T-helper 1 cell treated with Interleukin-12 subunit alpha and Interleukin-12 subunit beta and Interleukin-4 antibody, amounts not matched to agents 30 ng/mL and 1 ng/mL, for 36 hours (primary cell): ENCODE measurements around the gene SPECC1L. TPM values are rescaled to one million over a fixed set of nuclear protein-coding genes. Genes with fewer than 3 reads are reported as not detected.
"Not testable (repeated sequence)": the region's sequence is repeated elsewhere in the genome, so short reads cannot be mapped to it uniquely, and the experiment has no call there.

Source experiments
- intact Hi-C: fragments of 100-400 bp; cut with micrococcal nuclease; formaldehyde crosslinking; loops from one replicate; pipeline ENCODE4 v1.15.1; 2024
- total RNA-seq: library from RNA; stranded (reverse); gene quantifications from 2 replicates; pipeline ENCODE4 v1.2.3, GENCODE V29; 2022

SPECC1L gene
- total RNA-seq, 1 donor from 2014 or later: 48.9 TPM

GRCh38 chr22:24282401-24282800 is 11.8 kb downstream of the SPECC1L start:
- intact Hi-C loops: no loop called here

- intact Hi-C loops: loop anchor here (2.0 kb wide), 1 partner anchor 14 kb away; the partner anchor contains the start of gene SPECC1L
Measured at GRCh38 chr22:24284747-24285203, 14.1 kb downstream of the SPECC1L start.

- intact Hi-C loops: loop anchor here (2.0 kb wide), 1 partner anchor 14 kb away; the partner anchor contains the start of gene SPECC1L
Measured at GRCh38 chr22:24285245-24285644, 14.6 kb downstream of the SPECC1L start.

- intact Hi-C loops: not testable (repeated sequence)
Measured at GRCh38 chr22:24287212-24287611, 16.6 kb downstream of the SPECC1L start.

- intact Hi-C loops: not testable (repeated sequence)
Measured at GRCh38 chr22:24287801-24288200, 17.2 kb downstream of the SPECC1L start.

- intact Hi-C loops: no loop called here
Measured at GRCh38 chr22:24289114-24289513, 18.5 kb downstream of the SPECC1L start.

- intact Hi-C loops: no loop called here
Measured at GRCh38 chr22:24289741-24290163, 19.1 kb downstream of the SPECC1L start.

- intact Hi-C loops: no loop called here
Measured at GRCh38 chr22:24290459-24290858, 19.8 kb downstream of the SPECC1L start.

- intact Hi-C loops: no loop called here
Measured at GRCh38 chr22:24291515-24292201, 21.0 kb downstream of the SPECC1L start.

- intact Hi-C loops: not testable (repeated sequence)
Measured at GRCh38 chr22:24292202-24292830, 21.7 kb downstream of the SPECC1L start.

- intact Hi-C loops: not testable (repeated sequence)
Measured at GRCh38 chr22:24294913-24295312, 24.3 kb downstream of the SPECC1L start.

GRCh38 chr22:24298497-24299155 is 28.0 kb downstream of the SPECC1L start:
- intact Hi-C loops: not testable (repeated sequence)

- intact Hi-C loops: not testable (repeated sequence)
Measured at GRCh38 chr22:24300522-24300921, 29.9 kb downstream of the SPECC1L start.

- intact Hi-C loops: no loop called here
Measured at GRCh38 chr22:24302591-24302990, 32.0 kb downstream of the SPECC1L start.

- intact Hi-C loops: no loop called here
Measured at GRCh38 chr22:24303007-24303406, 32.4 kb downstream of the SPECC1L start.

GRCh38 chr22:24304062-24304675 is 33.5 kb downstream of the SPECC1L start:
- intact Hi-C loops: no loop called here

GRCh38 chr22:24305260-24305692 is 34.6 kb downstream of the SPECC1L start:
- intact Hi-C loops: no loop called here

- intact Hi-C loops: no loop called here
Measured at GRCh38 chr22:24310969-24311368, 40.3 kb downstream of the SPECC1L start.

- intact Hi-C loops: no loop called here
Measured at GRCh38 chr22:24315367-24315966, 44.8 kb downstream of the SPECC1L start.

- intact Hi-C loops: not testable (repeated sequence)
Measured at GRCh38 chr22:24316264-24316663, 45.6 kb downstream of the SPECC1L start.

- intact Hi-C loops: not testable (repeated sequence)
Measured at GRCh38 chr22:24317511-24317910, 46.9 kb downstream of the SPECC1L start.
